ENCODE results near the gene SLC10A3.

Gene SLC10A3

DNA sequence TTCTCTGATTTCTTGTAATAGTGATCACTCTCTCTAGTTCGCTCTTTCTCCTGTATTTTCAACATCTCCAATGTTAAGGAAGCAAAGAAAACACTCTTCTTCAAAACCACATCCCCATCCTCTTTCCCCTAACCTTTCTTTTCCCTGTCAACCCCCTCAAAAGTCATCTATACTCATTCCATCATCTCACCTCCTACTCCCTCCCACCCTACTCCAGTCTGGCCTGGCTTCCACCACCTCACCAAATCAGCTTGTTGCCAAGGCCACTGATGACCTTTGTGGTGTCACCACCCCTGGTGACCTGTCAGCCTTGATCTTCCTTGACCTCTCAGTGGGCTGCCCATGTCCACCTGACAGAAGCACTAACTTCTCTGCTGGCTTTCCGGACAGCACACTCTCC lies 23.3 kb upstream of the SLC10A3 start (continued):
- TF ChIP-seq, protein P1, sequence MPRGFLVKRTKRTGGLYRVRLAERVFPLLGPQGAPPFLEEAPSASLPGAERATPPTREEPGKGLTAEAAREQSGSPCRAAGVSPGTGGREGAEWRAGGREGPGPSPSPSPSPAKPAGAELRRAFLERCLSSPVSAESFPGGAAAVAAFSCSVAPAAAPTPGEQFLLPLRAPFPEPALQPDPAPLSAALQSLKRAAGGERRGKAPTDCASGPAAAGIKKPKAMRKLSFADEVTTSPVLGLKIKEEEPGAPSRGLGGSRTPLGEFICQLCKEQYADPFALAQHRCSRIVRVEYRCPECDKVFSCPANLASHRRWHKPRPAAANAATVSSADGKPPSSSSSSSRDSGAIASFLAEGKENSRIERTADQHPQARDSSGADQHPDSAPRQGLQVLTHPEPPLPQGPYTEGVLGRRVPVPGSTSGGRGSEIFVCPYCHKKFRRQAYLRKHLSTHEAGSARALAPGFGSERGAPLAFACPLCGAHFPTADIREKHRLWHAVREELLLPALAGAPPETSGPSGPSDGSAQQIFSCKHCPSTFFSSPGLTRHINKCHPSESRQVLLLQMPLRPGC (tag by site-specific recombination; IDR thresholded peaks at IDR 0.05): no peak
- TF ChIP-seq ZNF654 (tag by site-specific recombination; IDR thresholded peaks at IDR 0.05; ENCODE audit: low read depth): no peak
- TF ChIP-seq ZNF175 (tag by site-specific recombination; IDR thresholded peaks at IDR 0.05): no peak
- TF ChIP-seq EGR2 (tag by site-specific recombination; IDR thresholded peaks at IDR 0.05; ENCODE audit: low read depth): peak; percentile 90
- no peak for TF ChIP-seq ZNF701 (tag by site-specific recombination; IDR thresholded peaks at IDR 0.05)
- TF ChIP-seq PRDM1 (tag by site-specific recombination; IDR thresholded peaks at IDR 0.05): peak; percentile 67
- TF ChIP-seq, protein P2, sequence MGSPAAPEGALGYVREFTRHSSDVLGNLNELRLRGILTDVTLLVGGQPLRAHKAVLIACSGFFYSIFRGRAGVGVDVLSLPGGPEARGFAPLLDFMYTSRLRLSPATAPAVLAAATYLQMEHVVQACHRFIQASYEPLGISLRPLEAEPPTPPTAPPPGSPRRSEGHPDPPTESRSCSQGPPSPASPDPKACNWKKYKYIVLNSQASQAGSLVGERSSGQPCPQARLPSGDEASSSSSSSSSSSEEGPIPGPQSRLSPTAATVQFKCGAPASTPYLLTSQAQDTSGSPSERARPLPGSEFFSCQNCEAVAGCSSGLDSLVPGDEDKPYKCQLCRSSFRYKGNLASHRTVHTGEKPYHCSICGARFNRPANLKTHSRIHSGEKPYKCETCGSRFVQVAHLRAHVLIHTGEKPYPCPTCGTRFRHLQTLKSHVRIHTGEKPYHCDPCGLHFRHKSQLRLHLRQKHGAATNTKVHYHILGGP (tag by site-specific recombination; IDR thresholded peaks at IDR 0.05): no peak
- TF ChIP-seq ZNF292 (tag by site-specific recombination; IDR thresholded peaks at IDR 0.05; ENCODE audit: borderline replicate concordance, low read depth): no peak

DNA sequence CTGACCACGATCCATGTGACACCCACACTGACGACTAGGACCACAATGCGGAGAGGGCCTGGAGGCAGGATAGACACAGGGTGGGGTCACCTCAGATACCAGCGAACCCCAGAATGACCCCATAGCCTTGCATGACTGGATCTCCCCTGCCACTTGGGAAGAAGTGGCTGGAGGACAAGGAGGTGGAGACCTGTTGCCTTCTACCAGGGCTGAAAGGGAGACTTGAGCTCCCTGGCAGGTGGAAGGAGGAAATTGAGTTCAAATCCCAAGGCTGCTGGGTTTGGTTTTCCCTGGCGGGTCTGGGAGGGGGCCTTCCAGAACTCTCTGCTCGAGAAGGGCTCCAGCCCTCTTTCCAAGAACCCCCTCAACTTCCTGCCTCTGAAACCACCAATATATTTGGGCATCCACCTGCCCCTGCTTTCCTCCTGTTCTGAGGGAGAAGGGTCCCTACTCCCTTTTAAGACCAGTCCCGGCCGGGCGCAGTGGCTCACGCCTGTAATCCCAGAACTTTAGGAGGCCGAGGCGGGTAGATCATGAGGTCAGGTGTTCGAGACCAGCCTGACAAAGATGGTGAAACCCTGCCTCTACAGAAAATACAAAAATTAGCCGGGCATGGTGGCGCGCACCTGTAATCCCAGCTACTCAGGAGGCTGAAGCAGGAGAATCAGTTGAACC lies 22.6 kb upstream of the SLC10A3 start:
- ChIA-PET CTCF (no interaction called here), POLR2A (no interaction called here)
- peaks cover 3% of the 10 kb centered on the region; the same call in 1 of the 2 replicates for H3K4me1 ChIP-seq (ENCODE audit: control insufficient read depth, insufficient read depth, low read length)
- peaks cover 4 to 31% of the 10 kb centered on the region in 2 experiments; a peak in 2 of 3 replicates for H3K36me3 ChIP-seq (ENCODE audit: control insufficient read depth in 2 of 2, insufficient read depth in 1 of 2, low read length in 2 of 2)
- no peaks in the 10 kb centered on the region for H3K9me3 ChIP-seq (ENCODE audit: control insufficient read depth, insufficient read depth, low read depth, low read length)
- TF ChIP-seq OSR2 (tag by site-specific recombination; IDR thresholded peaks at IDR 0.05): no peak
- TF ChIP-seq SCRT1 (tag by site-specific recombination; IDR thresholded peaks at IDR 0.05; ENCODE audit: borderline replicate concordance): 0 out of 2 replicates have a peak, but pooled peaks have one; percentile 51
- TF ChIP-seq SCRT2 (tag by site-specific recombination; IDR thresholded peaks at IDR 0.05): peak; percentile 63; the same call in 1 of the 2 replicates
- H3K4me3 ChIP-seq (ENCODE audit: low read depth, low read length): no peak overlapping the region
- H3K27ac ChIP-seq (ENCODE audit: extremely low read depth, low read depth, low read length): no peak overlapping the region

DNA sequence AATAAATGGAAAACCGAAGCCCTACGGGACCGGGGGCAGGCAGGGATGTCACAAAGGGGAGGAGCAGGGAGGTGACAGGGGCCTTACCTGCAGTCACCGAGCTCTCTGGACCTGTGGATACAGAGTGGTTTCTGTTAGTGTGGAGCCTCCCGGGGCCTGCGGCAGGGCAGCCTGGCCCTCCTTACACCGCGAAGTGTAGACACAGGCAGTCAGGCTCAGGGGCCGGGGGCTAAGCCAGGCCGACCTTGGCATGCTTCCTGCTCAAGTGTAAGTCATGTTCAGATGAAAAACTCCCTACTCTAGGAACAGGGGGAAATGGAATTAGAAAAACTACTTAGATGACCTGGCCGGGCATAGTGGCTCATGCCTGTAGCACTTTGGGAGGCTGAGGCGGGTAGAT lies 21.3 kb upstream of the SLC10A3 start:
- H3K4me1 ChIP-seq (ENCODE audit: control insufficient read depth, insufficient read depth, low read length): peaks cover 3% of the 10 kb centered on the region; the same call in 1 of the 2 replicates
- H3K9me3 ChIP-seq (ENCODE audit: control insufficient read depth, insufficient read depth, low read depth, low read length): no peaks in the 10 kb centered on the region
- ChIA-PET POLR2A (interaction anchor here (1.9 kb wide), 1 partner anchor 21 kb away, joined by 6 read pairs; the partner anchor contains the start of gene SLC10A3), CTCF (interaction anchor here (0.7 kb wide), 1 partner anchor 32 kb away, joined by 3 read pairs; no protein-coding TSS in a partner anchor)
- H3K36me3 ChIP-seq (ENCODE audit: control insufficient read depth in 2 of 2, insufficient read depth in 1 of 2, low read length in 2 of 2): peaks cover 4 to 40% of the 10 kb centered on the region in 2 experiments; a peak in 2 of 3 replicates
- H3K4me3 ChIP-seq (ENCODE audit: low read depth, low read length): no peak overlapping the region
- no peak overlapping the region for H3K27ac ChIP-seq (ENCODE audit: extremely low read depth, low read depth, low read length)
- TF ChIP-seq, protein P3, sequence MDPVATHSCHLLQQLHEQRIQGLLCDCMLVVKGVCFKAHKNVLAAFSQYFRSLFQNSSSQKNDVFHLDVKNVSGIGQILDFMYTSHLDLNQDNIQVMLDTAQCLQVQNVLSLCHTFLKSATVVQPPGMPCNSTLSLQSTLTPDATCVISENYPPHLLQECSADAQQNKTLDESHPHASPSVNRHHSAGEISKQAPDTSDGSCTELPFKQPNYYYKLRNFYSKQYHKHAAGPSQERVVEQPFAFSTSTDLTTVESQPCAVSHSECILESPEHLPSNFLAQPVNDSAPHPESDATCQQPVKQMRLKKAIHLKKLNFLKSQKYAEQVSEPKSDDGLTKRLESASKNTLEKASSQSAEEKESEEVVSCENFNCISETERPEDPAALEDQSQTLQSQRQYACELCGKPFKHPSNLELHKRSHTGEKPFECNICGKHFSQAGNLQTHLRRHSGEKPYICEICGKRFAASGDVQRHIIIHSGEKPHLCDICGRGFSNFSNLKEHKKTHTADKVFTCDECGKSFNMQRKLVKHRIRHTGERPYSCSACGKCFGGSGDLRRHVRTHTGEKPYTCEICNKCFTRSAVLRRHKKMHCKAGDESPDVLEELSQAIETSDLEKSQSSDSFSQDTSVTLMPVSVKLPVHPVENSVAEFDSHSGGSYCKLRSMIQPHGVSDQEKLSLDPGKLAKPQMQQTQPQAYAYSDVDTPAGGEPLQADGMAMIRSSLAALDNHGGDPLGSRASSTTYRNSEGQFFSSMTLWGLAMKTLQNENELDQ (tag by site-specific recombination; IDR thresholded peaks at IDR 0.05; ENCODE audit: low read depth): no peak
- TF ChIP-seq, protein P4, sequence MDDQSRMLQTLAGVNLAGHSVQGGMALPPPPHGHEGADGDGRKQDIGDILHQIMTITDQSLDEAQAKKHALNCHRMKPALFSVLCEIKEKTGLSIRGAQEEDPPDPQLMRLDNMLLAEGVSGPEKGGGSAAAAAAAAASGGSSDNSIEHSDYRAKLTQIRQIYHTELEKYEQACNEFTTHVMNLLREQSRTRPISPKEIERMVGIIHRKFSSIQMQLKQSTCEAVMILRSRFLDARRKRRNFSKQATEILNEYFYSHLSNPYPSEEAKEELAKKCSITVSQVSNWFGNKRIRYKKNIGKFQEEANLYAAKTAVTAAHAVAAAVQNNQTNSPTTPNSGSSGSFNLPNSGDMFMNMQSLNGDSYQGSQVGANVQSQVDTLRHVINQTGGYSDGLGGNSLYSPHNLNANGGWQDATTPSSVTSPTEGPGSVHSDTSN (CRISPR knock-in tag; IDR thresholded peaks at IDR 0.05): no peak
- TF ChIP-seq ZNF248 (tag by site-specific recombination; IDR thresholded peaks at IDR 0.05) (no peak), ZNF202 (tag by site-specific recombination; IDR thresholded peaks at IDR 0.05; ENCODE audit: borderline replicate concordance) (no peak), ZNF76 (tag by site-specific recombination; IDR thresholded peaks at IDR 0.05; ENCODE audit: borderline replicate concordance, low read depth) (no peak), ZNF324 (tag by site-specific recombination; IDR thresholded peaks at IDR 0.05) (no peak), ZNF214 (tag by site-specific recombination; IDR thresholded peaks at IDR 0.05; ENCODE audit: borderline replicate concordance) (no peak), ZNF510 (tag by site-specific recombination; IDR thresholded peaks at IDR 0.05; ENCODE audit: insufficient replicate concordance) (no peak)
- TF ChIP-seq, protein P5, sequence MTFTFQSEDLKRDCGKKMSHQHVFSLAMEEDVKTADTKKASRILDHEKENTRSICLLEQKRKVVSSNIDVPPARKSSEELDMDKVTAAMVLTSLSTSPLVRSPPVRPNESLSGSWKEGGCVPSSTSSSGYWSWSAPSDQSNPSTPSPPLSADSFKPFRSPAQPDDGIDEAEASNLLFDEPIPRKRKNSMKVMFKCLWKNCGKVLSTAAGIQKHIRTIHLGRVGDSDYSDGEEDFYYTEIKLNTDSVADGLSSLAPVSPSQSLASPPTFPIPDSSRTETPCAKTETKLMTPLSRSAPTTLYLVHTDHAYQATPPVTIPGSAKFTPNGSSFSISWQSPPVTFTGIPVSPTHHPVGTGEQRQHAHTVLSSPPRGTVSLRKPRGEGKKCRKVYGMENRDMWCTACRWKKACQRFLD (tag by site-specific recombination; IDR thresholded peaks at IDR 0.05): no peak
- TF ChIP-seq, protein P6, sequence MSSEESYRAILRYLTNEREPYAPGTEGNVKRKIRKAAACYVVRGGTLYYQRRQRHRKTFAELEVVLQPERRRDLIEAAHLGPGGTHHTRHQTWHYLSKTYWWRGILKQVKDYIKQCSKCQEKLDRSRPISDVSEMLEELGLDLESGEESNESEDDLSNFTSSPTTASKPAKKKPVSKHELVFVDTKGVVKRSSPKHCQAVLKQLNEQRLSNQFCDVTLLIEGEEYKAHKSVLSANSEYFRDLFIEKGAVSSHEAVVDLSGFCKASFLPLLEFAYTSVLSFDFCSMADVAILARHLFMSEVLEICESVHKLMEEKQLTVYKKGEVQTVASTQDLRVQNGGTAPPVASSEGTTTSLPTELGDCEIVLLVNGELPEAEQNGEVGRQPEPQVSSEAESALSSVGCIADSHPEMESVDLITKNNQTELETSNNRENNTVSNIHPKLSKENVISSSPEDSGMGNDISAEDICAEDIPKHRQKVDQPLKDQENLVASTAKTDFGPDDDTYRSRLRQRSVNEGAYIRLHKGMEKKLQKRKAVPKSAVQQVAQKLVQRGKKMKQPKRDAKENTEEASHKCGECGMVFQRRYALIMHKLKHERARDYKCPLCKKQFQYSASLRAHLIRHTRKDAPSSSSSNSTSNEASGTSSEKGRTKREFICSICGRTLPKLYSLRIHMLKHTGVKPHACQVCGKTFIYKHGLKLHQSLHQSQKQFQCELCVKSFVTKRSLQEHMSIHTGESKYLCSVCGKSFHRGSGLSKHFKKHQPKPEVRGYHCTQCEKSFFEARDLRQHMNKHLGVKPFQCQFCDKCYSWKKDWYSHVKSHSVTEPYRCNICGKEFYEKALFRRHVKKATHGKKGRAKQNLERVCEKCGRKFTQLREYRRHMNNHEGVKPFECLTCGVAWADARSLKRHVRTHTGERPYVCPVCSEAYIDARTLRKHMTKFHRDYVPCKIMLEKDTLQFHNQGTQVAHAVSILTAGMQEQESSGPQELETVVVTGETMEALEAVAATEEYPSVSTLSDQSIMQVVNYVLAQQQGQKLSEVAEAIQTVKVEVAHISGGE (tag by site-specific recombination; conservative IDR thresholded peaks at IDR 0.05; ENCODE audit: low read depth): no peak

Data from HEK293 (cell line).